GM18526 (cell line): ENCODE measurements around the gene CRB2.

Experiments used
- POLR2A ChIP-seq: IDR thresholded peaks from 3 replicates; pipeline ENCODE4 v1.6.1; 2011; ENCODE audit not compliant: insufficient read length; ENCODE audit errors: extremely low read depth

The CRB2 gene

GRCh38 chr9:123410281-123410910, 54.4 kb downstream of the CRB2 start:
- no peak for TF ChIP-seq POLR2A

GRCh38 chr9:123411191-123411590, 55.2 kb downstream of the CRB2 start:
- no peak for TF ChIP-seq POLR2A

GRCh38 chr9:123411636-123412035, 55.6 kb downstream of the CRB2 start:
- no peak for TF ChIP-seq POLR2A

GRCh38 chr9:123412171-123412820, 56.3 kb downstream of the CRB2 start:
- TF ChIP-seq POLR2A: no peak

- TF ChIP-seq POLR2A: no peak
These were observed 58.2 kb downstream of the CRB2 start for GRCh38 chr9:123414204-123414603.

GRCh38 chr9:123414936-123415930, 59.2 kb downstream of the CRB2 start:
- TF ChIP-seq POLR2A: no peak

- TF ChIP-seq POLR2A: no peak
These were observed 60.2 kb downstream of the CRB2 start for GRCh38 chr9:123416176-123416575.

DNA sequence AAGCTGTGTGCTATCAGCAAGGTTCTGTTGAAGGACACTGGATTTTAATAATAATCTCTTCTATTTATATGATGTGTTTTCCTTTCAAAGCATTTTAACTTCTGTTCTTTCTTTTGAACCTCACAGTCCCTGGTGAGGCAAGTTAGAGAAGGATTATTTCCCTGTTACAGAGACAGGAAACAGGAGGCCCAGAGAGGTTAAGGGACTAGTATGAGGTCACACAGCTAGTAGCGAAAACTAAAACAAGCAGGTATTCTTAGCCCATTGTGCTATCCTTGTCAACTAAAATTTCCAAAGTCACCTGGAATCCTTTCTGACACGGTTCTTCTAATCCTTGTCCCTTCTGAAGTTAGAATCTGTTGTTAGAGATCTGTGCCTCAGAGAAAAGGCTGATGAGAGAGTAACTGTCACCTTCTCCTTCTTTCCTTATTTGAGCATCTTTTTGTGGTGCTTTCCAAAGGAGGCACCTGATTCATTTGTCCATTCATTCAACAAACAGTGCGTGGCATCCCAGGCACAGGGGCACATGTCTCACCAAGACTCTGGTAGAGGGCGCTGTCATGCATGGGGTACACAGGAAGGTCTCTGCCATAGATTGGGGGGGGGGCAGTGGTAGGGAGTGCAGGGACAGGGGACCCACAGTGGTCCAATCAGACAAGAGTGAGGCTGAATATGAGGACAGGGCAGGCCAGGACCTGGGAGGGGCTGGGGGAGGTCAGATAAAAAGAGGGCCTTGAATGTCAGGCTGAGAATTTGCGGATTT, 61.5 kb downstream of the CRB2 start:
- TF ChIP-seq POLR2A: no peak

DNA sequence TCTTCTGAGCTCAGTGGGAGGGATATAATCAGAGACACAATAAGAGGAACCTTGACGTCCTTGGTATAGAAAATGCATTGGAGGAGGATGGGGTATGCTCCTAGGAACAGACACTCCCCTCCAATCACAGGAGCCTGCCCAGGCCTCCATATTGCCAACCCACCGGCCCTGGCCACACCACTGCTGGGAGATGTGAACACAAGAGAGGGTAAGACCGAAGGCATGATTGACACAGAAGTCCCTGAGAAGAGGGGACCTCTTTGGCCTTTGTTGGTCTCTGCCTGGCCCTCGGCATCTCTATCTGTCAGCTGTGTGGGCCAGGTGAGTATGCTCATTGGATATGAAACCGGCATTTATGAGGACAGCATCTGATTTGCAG, 62.0 kb downstream of the CRB2 start:
- no peak for TF ChIP-seq POLR2A

DNA sequence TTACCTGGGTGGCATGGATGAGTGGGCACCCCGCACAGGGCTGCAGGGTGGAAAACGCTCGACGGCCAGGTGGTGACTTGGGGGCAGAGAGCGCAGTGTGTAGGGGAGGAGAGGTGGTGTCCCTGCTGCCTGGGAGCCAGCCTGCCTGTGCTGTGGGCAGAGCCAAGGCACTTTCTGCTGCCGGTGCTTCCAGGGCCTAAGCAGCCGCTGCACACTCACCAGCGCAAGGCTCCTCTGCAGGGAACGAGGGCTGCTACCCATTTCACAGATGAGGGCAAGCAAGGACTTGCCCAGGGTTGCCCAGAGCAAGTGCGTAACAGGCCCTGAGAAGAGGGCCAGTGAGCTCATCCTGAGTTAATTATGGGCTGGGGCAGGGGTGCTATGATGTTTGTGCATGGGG, 62.5 kb downstream of the CRB2 start:
- TF ChIP-seq POLR2A: no peak

GRCh38 chr9:123419091-123419490, 63.1 kb downstream of the CRB2 start:
- no peak for TF ChIP-seq POLR2A

GRCh38 chr9:123419721-123420591, 64.0 kb downstream of the CRB2 start:
- TF ChIP-seq POLR2A: no peak

GRCh38 chr9:123420592-123421111, 64.7 kb downstream of the CRB2 start:
- TF ChIP-seq POLR2A: no peak

GRCh38 chr9:123421186-123421585, 65.2 kb downstream of the CRB2 start:
- TF ChIP-seq POLR2A: no peak
